H9 (cell line): Measurements from ENCODE around the gene RGS3. TPM values are rescaled to one million over a fixed set of nuclear protein-coding genes. Genes with fewer than 3 reads are reported as not detected.

Experiments
- DNase-seq: peaks from one replicate; pipeline ENCODE4 v3.0.0-alpha.2; 2017
- H2AFZ ChIP-seq: one replicate; pipeline ENCODE4 v1.6.1; 2013; ENCODE audit warnings: mild to moderate bottlenecking, low read length, control low read depth, moderate library complexity
- H2AK5ac ChIP-seq: 2 replicates; pipeline ENCODE4 v1.6.1; 2013; ENCODE audit warnings: low read length, control low read depth, mixed read lengths; ENCODE audit not compliant: insufficient read length
- H2BK120ac ChIP-seq: one replicate; pipeline ENCODE4 v1.6.1; 2013; ENCODE audit warnings: low read depth, mild to moderate bottlenecking, low read length, control low read depth, inconsistent platforms; ENCODE audit not compliant: poor library complexity, severe bottlenecking
- H2BK12ac ChIP-seq: 2 replicates; pipeline ENCODE4 v1.6.1; 2013; ENCODE audit warnings: low read length, control low read depth, mixed read lengths, low read depth; ENCODE audit not compliant: insufficient read length
- H2BK15ac ChIP-seq: 2 replicates; pipeline ENCODE4 v1.6.1; 2013; ENCODE audit warnings: low read depth, low read length, control low read depth
- H2BK20ac ChIP-seq: one replicate; pipeline ENCODE4 v1.6.1; 2013; ENCODE audit warnings: low read depth, mild to moderate bottlenecking, low read length, control low read depth, inconsistent platforms; ENCODE audit not compliant: poor library complexity, severe bottlenecking
- H2BK5ac ChIP-seq: 2 replicates; pipeline ENCODE4 v1.6.1; 2013; ENCODE audit warnings: low read length, control low read depth, mixed read lengths; ENCODE audit not compliant: insufficient read length
- H3K14ac ChIP-seq: 2 replicates; pipeline ENCODE4 v1.6.1; 2013; ENCODE audit warnings: low read length, control low read depth; ENCODE audit not compliant: insufficient read depth
- H3K18ac ChIP-seq: 2 replicates; pipeline ENCODE4 v1.6.1; 2013; ENCODE audit warnings: low read depth, mild to moderate bottlenecking, mixed read lengths, low read length, control low read depth; ENCODE audit not compliant: insufficient read length
- H3K23ac ChIP-seq: 2 replicates; pipeline ENCODE4 v1.6.1; 2013; ENCODE audit warnings: low read length, control low read depth, mixed read lengths, low read depth; ENCODE audit not compliant: insufficient read length
- H3K23me2 ChIP-seq: 2 replicates; pipeline ENCODE4 v1.6.1; 2013; ENCODE audit warnings: low read depth, mild to moderate bottlenecking, mixed read lengths, low read length, control low read depth; ENCODE audit not compliant: insufficient read length, poor library complexity, severe bottlenecking
- H3K27ac ChIP-seq: 2 replicates; pipeline ENCODE4 v1.5.1; 2013; ENCODE audit warnings: low read length, control low read depth, mixed read lengths, low read depth; ENCODE audit not compliant: insufficient read length
- H3K27me3 ChIP-seq: 2 replicates; pipeline ENCODE4 v1.6.1; 2013; ENCODE audit warnings: low read length, control low read depth, inconsistent platforms; ENCODE audit not compliant: insufficient read depth
- H3K4ac ChIP-seq: 2 replicates; pipeline ENCODE4 v1.6.1; 2013; ENCODE audit warnings: low read depth, mild to moderate bottlenecking, control low read depth, inconsistent platforms, low read length, moderate library complexity
- H3K4me1 ChIP-seq: 2 replicates; pipeline ENCODE4 v1.6.1; 2013; ENCODE audit warnings: low read length, control low read depth, inconsistent platforms; ENCODE audit not compliant: insufficient read depth
- H3K4me2 ChIP-seq: 2 replicates; pipeline ENCODE4 v1.6.1; 2013; ENCODE audit warnings: low read length, control low read depth, mixed read lengths; ENCODE audit not compliant: insufficient read length, insufficient read depth
- H3K56ac ChIP-seq: 2 replicates; pipeline ENCODE4 v1.6.1; 2013; ENCODE audit warnings: low read depth, mild to moderate bottlenecking, mixed read lengths, low read length, control low read depth; ENCODE audit not compliant: insufficient read length
- H3K79me1 ChIP-seq: 2 replicates; pipeline ENCODE4 v1.6.1; 2013; ENCODE audit warnings: low read depth, mild to moderate bottlenecking, moderate library complexity, low read length, control low read depth, inconsistent platforms; ENCODE audit not compliant: insufficient read depth, poor library complexity, severe bottlenecking
- H3K79me2 ChIP-seq: 2 replicates; pipeline ENCODE4 v1.6.1; 2013; ENCODE audit warnings: low read length, control low read depth, inconsistent platforms; ENCODE audit not compliant: insufficient read depth
- H3K9ac ChIP-seq: 2 replicates; pipeline ENCODE4 v1.6.1; 2013; ENCODE audit warnings: low read length, control low read depth, mixed read lengths; ENCODE audit not compliant: insufficient read length; ENCODE audit errors: extremely low read depth
- H3K9me3 ChIP-seq: one replicate; pipeline ENCODE4 v1.6.1; 2013; ENCODE audit warnings: low read depth, low read length, inconsistent platforms; ENCODE audit not compliant: control insufficient read depth
- H3T11ph ChIP-seq: one replicate; pipeline ENCODE4 v1.6.1; 2013; ENCODE audit warnings: mild to moderate bottlenecking, low read length, control low read depth, inconsistent platforms
- H4K20me1 ChIP-seq: one replicate; pipeline ENCODE4 v1.6.1; 2013; ENCODE audit not compliant: control insufficient read depth, insufficient read length, insufficient read depth
- H4K5ac ChIP-seq: 2 replicates; pipeline ENCODE4 v1.6.1; 2013; ENCODE audit warnings: low read depth, mild to moderate bottlenecking, mixed read lengths, low read length, control low read depth; ENCODE audit not compliant: insufficient read length
- H4K8ac ChIP-seq: replicated peaks from 2 replicates; pipeline ENCODE4 v1.6.1; 2013; ENCODE audit warnings: low read length, control low read depth, mixed read lengths, low read depth; ENCODE audit not compliant: insufficient read length
- H4K91ac ChIP-seq: 2 replicates; pipeline ENCODE4 v1.6.1; 2013; ENCODE audit warnings: low read depth, mild to moderate bottlenecking, moderate library complexity, mixed read lengths, low read length, control low read depth; ENCODE audit not compliant: insufficient read length
- H3K27ac Mint-ChIP-seq, 3 experiments: 2 replicates in 2 of 3; 3 replicates in 1 of 3; pipeline ENCODE4 v1.8.0; 2020 to 2021; ENCODE audit warnings: mixed read lengths in 3 of 3, mild to moderate bottlenecking in 1 of 3, moderate library complexity in 1 of 3
- H3K27me3 Mint-ChIP-seq: 2 replicates; pipeline ENCODE4 v1.8.0; 2021; ENCODE audit warnings: low read depth, mild to moderate bottlenecking, moderate library complexity, mixed read lengths
- H3K36me3 Mint-ChIP-seq, 3 experiments: 2 replicates in 2 of 3; 3 replicates in 1 of 3; pipeline ENCODE4 v1.8.0; 2020 to 2021; ENCODE audit warnings: low read depth in 3 of 3, mixed read lengths in 3 of 3; ENCODE audit not compliant: insufficient read depth in 1 of 3
- H3K4me1 Mint-ChIP-seq, 2 experiments: 2 replicates each; pipeline ENCODE4 v1.8.0; 2020; ENCODE audit warnings: mixed read lengths in 2 of 2
- H3K4me3 Mint-ChIP-seq, 2 experiments: 2 replicates in 1 of 2; 3 replicates in 1 of 2; pipeline ENCODE4 v1.8.0; 2020 to 2021; ENCODE audit warnings: mild to moderate bottlenecking in 2 of 2, mixed read lengths in 2 of 2, moderate library complexity in 1 of 2
- H3K9me3 Mint-ChIP-seq, 2 experiments: 2 replicates in 1 of 2; 3 replicates in 1 of 2; pipeline ENCODE4 v1.8.0; 2020; ENCODE audit warnings: mild to moderate bottlenecking in 2 of 2, mixed read lengths in 2 of 2, moderate library complexity in 1 of 2
- WGBS: extraction: QIAGEN DNeasy Blood & Tissue Kit; methylation state at CpG from one replicate; pipeline ENCODE4 v1.1.7; 2013; ENCODE audit warnings: missing lambda C conversion rate, low lambda C conversion rate, mixed read lengths; ENCODE audit not compliant: insufficient read length; ENCODE audit errors: extremely low coverage; 5-methylcytosine and 5-hydroxymethylcytosine counted together
- total RNA-seq: library from RNA; stranded (reverse); gene quantifications from 2 replicates; pipeline ENCODE4 v1.2.1, GENCODE V29; 2021
- TF ChIP-seq, protein P1 (sequence below): fragments of 200-600 bp; sonication (generic); conservative IDR thresholded peaks from 3 replicates; pipeline ENCODE4 v1.8.0; 2021; ENCODE audit warnings: antibody characterized with exemption, mild to moderate bottlenecking

Gene RGS3
- total RNA-seq, 1 experiment from 2014 or later: 13.9 TPM

DNA sequence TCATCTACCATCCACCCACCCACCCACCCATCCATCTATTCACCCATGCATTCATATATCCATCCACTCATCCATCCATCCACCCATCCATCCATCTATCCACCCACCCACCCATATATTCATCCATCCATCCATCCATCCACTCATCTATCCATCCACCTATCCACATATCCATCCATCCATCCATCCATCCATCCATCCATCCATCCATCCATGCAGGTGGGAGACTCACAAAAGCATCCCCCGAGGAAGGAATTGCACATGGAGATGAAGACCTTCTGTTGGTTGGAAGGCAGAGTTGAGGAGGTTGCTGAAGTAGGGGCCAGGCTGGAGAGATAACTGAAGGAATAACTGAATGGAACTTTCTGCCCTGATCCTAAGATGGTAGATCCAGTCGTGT is 126.9 kb downstream of the RGS3 start:
- Mint-ChIP-seq H3K36me3 (peaks cover 1 to 4% (median 3%) of the 10 kb centered on the region in 3 experiments; a peak in 4 of 7 replicates), H3K4me3 (no peak overlapping the region), H3K27ac (no peak overlapping the region; a peak in 1 of 7 replicates), H3K9me3 (no peaks in the 10 kb centered on the region), H3K4me1 (peaks cover 34 to 40% of the 10 kb centered on the region in 2 experiments), H3K27me3 (no peaks in the 10 kb centered on the region)
- H3K14ac ChIP-seq: no peak overlapping the region
- no peaks in the 10 kb centered on the region for H3K79me1 ChIP-seq
- H4K20me1 ChIP-seq: no peaks in the 10 kb centered on the region
- H2BK120ac ChIP-seq: no peak overlapping the region
- no peak overlapping the region for H3K23ac ChIP-seq
- peaks cover 3% of the 10 kb centered on the region; the same call in 1 of the 2 replicates for H3K79me2 ChIP-seq
- no peak overlapping the region for H4K91ac ChIP-seq
- H3K23me2 ChIP-seq: peaks cover 11% of the 10 kb centered on the region
- H3K18ac ChIP-seq: no peak overlapping the region
- TF ChIP-seq, protein P1, sequence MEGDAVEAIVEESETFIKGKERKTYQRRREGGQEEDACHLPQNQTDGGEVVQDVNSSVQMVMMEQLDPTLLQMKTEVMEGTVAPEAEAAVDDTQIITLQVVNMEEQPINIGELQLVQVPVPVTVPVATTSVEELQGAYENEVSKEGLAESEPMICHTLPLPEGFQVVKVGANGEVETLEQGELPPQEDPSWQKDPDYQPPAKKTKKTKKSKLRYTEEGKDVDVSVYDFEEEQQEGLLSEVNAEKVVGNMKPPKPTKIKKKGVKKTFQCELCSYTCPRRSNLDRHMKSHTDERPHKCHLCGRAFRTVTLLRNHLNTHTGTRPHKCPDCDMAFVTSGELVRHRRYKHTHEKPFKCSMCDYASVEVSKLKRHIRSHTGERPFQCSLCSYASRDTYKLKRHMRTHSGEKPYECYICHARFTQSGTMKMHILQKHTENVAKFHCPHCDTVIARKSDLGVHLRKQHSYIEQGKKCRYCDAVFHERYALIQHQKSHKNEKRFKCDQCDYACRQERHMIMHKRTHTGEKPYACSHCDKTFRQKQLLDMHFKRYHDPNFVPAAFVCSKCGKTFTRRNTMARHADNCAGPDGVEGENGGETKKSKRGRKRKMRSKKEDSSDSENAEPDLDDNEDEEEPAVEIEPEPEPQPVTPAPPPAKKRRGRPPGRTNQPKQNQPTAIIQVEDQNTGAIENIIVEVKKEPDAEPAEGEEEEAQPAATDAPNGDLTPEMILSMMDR: no peak
- no peak overlapping the region for H3K27ac ChIP-seq
- WGBS: no CpG with 5 or more reads among the region's 2 CpGs
- H4K5ac ChIP-seq: no peak overlapping the region
- no peak overlapping the region for H3T11ph ChIP-seq
- no peaks in the 10 kb centered on the region for H3K27me3 ChIP-seq
- no peak overlapping the region for H2AK5ac ChIP-seq
- no peak overlapping the region for H3K56ac ChIP-seq
- no peak overlapping the region for H2BK12ac ChIP-seq
- H2BK5ac ChIP-seq: no peak overlapping the region
- H3K4me1 ChIP-seq: peaks cover 3% of the 10 kb centered on the region
- H4K8ac ChIP-seq: no peak overlapping the region
- no peak overlapping the region for H3K4me2 ChIP-seq
- H3K4ac ChIP-seq: no peak overlapping the region
- no peak overlapping the region for H2BK20ac ChIP-seq
- H3K9me3 ChIP-seq: no peaks in the 10 kb centered on the region
- H2AFZ ChIP-seq: no peak overlapping the region
- no peak overlapping the region for H3K9ac ChIP-seq
- no peak for DNase-seq
- no peak overlapping the region for H2BK15ac ChIP-seq
